T-helper 1 cell treated with Interleukin-12 subunit alpha and Interleukin-12 subunit beta and Interleukin-4 antibody, amounts not matched to agents 30 μg/mL and 1 μg/mL, for 36 hours (primary cell): Measurements from ENCODE around the gene UBL3.

Experiments
- H3K27ac Mint-ChIP-seq: one replicate; pipeline ENCODE4 v1.8.0; 2021; ENCODE audit warnings: mild to moderate bottlenecking, mixed read lengths
- H3K27me3 Mint-ChIP-seq: one replicate; pipeline ENCODE4 v1.8.0; 2021; ENCODE audit warnings: low read depth, mixed read lengths
- H3K36me3 Mint-ChIP-seq: one replicate; pipeline ENCODE4 v1.8.0; 2021; ENCODE audit warnings: low read depth, mixed read lengths
- H3K4me1 Mint-ChIP-seq: one replicate; pipeline ENCODE4 v1.8.0; 2021; ENCODE audit warnings: low read depth, mixed read lengths
- H3K4me3 Mint-ChIP-seq: one replicate; pipeline ENCODE4 v1.8.0; 2021; ENCODE audit warnings: mild to moderate bottlenecking, moderate library complexity, mixed read lengths
- H3K9me3 Mint-ChIP-seq: one replicate; pipeline ENCODE4 v1.8.0; 2021; ENCODE audit warnings: mixed read lengths

Gene UBL3

DNA sequence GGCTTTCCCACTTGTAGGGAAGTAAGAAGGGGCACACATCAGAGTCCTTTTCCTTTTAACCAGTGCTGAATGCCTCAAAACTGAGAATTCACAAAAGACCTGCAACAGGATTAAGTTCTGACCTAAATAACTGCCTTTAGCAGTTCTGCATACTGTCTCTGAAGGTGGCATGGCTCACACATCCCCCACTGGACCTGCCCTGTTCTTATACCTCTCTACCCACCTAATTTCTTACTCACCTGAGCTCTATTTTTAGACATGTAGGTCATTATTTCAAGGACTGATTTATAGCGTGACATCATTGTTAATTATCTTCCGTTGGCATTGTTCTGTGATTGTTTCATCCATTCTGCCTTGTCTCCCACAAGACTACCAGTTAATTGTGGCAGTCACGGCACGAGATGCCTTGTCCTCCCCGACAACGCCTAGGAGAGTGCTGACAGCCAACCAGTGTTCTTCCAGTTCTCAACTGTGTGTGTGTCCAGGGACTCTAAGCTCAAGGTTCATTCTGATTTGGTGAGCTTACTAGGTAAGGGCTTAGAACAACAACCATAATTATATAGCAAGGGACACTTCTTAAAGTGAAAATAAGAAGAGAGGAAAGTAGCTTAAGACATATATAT, 27.1 kb upstream of the UBL3 start:
- H3K27ac Mint-ChIP-seq, result no peak overlapping the region
- H3K4me1 Mint-ChIP-seq, result peaks cover 3% of the 10 kb centered on the region
- H3K9me3 Mint-ChIP-seq, result no peaks in the 10 kb centered on the region
- H3K27me3 Mint-ChIP-seq, result peaks cover 37% of the 10 kb centered on the region
- no peaks in the 10 kb centered on the region for H3K36me3 Mint-ChIP-seq
- H3K4me3 Mint-ChIP-seq, result no peak overlapping the region

DNA sequence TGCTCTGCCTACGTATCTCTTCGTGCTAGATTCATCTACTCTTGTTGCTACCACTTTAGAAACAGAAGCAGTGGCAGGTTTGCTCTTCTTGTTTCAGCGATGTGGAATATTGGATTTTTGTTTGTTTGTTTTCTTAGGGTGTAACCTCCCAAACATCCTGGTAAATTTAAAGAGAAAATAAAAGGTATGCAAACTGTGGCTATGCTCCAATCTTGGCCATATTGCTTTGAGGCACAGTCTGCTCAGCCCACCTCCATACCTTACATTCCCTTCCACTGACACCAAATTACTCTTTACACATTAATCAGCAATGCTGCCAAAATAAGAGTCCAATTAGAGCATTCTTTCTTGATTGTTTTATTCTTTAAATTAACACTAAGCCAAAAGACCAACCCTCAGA, 25.2 kb upstream of the UBL3 start:
- H3K27me3 Mint-ChIP-seq, result peaks cover 44% of the 10 kb centered on the region
- H3K4me1 Mint-ChIP-seq, result no peaks in the 10 kb centered on the region
- H3K36me3 Mint-ChIP-seq, result no peaks in the 10 kb centered on the region
- H3K27ac Mint-ChIP-seq, result no peak overlapping the region
- H3K4me3 Mint-ChIP-seq, result no peak overlapping the region
- H3K9me3 Mint-ChIP-seq, result no peaks in the 10 kb centered on the region

DNA sequence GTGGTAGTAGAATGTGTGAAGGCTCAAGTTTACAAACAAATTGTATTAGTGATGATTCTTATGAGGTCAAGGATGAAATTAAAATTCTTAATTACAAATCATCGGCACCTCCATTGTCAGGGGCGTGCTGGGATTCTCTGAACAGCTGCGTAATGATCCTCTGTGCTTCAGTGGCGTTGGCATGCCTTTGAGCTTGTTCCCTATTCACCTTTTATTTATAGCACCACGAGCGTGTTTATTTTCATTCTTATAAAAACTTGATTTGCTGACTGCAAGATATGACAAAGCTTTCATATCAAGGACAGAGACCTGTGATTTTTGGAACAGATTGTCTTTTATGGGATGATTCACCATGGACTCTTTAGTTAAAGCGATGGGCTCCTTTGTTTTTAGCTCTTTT, 18.2 kb upstream of the UBL3 start:
- no peaks in the 10 kb centered on the region for H3K9me3 Mint-ChIP-seq
- no peak overlapping the region for H3K4me3 Mint-ChIP-seq
- no peaks in the 10 kb centered on the region for H3K36me3 Mint-ChIP-seq
- no peak overlapping the region for H3K27ac Mint-ChIP-seq
- peaks cover 37% of the 10 kb centered on the region for H3K27me3 Mint-ChIP-seq
- H3K4me1 Mint-ChIP-seq, result no peaks in the 10 kb centered on the region

DNA sequence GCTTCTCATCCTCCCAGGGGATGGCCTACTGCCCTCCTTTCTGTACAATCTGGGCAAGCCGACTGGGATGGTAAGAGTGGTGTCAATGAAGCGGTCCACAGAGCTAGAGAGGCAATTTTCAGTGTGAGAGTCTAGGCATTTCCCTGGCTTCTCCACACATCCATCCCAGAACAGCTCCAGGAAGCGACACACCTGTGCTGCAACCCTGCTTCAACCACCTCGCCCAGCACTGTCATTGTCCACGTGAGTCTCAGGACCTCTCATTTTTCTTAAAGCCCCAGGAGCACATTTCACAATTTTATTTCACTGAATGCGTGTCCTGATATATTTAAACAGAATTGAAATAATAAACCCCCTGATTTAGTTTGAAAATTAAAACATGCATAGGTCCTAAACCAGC, 15.5 kb upstream of the UBL3 start:
- Mint-ChIP-seq H3K9me3 (peaks cover 8% of the 10 kb centered on the region), H3K4me3 (no peak overlapping the region), H3K4me1 (no peaks in the 10 kb centered on the region), H3K27ac (no peak overlapping the region), H3K27me3 (peaks cover 33% of the 10 kb centered on the region), H3K36me3 (peaks cover 6% of the 10 kb centered on the region)

DNA sequence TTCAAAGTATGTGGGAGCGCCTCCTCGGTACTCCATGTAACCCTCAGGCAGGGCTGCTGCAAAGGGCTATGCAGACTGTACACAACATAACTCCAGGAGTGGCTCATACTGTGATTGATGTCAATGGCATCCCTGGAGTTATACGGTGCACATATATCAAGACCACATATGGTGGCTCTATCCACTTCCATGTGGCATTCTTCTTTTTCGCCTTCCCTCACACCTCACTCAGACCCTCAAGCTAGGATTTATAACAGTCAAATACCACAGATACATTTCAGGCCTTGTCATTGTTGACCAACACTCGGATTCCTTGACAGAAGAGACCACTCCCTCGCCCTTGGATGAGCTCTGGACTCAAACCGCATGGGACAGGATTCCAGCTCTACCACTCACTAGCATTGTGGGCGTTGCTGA, 11.3 kb upstream of the UBL3 start:
- Mint-ChIP-seq H3K9me3 (peaks cover 8% of the 10 kb centered on the region), H3K4me3 (no peak overlapping the region), H3K4me1 (peaks cover 8% of the 10 kb centered on the region), H3K27ac (no peak overlapping the region), H3K27me3 (peaks cover 26% of the 10 kb centered on the region), H3K36me3 (peaks cover 6% of the 10 kb centered on the region)

DNA sequence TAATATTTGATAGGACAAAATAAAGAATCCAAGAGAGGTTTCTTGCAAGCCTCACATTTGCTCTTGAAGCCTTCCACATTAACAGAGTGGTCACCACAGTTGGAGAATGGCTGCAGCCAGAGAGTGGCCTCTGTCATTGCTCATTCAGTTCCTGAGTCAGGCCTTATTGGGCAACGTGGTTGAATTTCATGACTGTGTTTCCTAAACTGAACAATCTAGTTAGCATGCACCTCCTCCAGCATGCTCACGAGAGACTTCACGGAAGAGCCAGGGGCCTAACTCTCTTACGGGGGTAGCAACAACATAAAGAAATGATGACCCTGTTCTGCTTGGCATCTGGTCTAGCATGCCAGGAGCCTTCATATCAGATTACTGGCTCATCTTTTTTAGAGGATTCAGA, 9.6 kb upstream of the UBL3 start:
- Mint-ChIP-seq H3K27ac (no peak overlapping the region), H3K9me3 (peaks cover 8% of the 10 kb centered on the region), H3K4me1 (peaks cover 16% of the 10 kb centered on the region), H3K27me3 (peaks cover 14% of the 10 kb centered on the region), H3K36me3 (peaks cover 6% of the 10 kb centered on the region), H3K4me3 (no peak overlapping the region)

DNA sequence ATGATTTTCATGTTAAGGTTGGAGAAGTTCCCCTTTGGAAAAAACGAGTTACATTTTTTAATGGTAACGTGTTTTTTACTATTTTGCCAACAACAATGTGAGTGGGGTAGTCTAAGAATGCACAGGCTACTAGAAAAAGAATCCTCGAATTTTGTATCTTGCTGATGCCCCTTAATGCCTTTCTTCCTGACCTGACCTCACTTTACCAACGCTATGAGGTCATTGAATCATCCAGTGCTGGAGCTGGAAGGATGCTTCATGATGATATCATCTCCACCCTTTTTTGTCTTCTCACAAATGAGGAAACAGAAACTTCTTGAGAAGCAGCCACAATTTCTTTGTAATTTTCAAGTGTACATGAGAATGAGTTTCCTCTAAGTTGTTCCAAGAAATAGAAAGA, 8.2 kb upstream of the UBL3 start:
- Mint-ChIP-seq H3K27me3 (peaks cover 6% of the 10 kb centered on the region), H3K27ac (no peak overlapping the region), H3K4me3 (no peak overlapping the region), H3K4me1 (peaks cover 21% of the 10 kb centered on the region), H3K9me3 (peaks cover 8% of the 10 kb centered on the region), H3K36me3 (peaks cover 6% of the 10 kb centered on the region)

DNA sequence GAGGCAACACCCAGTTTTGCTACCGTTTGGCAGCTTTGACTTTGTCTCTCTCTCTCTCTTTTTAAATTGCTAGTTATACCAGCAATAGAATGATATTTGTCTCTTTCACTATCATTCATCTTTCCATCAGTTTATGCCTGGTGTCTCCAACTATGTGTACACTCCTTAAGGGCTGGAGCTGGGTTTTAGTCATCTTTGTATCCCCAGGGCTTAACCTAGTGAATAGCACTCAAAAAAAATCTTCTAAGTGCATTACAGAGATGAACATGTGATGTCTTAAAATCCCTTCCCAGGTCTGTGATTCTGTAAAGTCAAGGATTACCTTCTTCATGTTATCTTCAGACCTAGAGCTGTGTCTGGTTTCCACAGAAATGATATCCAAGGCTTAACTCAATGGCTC, 7.8 kb upstream of the UBL3 start:
- H3K4me1 Mint-ChIP-seq, result peaks cover 24% of the 10 kb centered on the region
- no peak overlapping the region for H3K27ac Mint-ChIP-seq
- H3K9me3 Mint-ChIP-seq, result peaks cover 8% of the 10 kb centered on the region
- H3K27me3 Mint-ChIP-seq, result peaks cover 6% of the 10 kb centered on the region
- H3K36me3 Mint-ChIP-seq, result peaks cover 6% of the 10 kb centered on the region
- H3K4me3 Mint-ChIP-seq, result no peak overlapping the region

DNA sequence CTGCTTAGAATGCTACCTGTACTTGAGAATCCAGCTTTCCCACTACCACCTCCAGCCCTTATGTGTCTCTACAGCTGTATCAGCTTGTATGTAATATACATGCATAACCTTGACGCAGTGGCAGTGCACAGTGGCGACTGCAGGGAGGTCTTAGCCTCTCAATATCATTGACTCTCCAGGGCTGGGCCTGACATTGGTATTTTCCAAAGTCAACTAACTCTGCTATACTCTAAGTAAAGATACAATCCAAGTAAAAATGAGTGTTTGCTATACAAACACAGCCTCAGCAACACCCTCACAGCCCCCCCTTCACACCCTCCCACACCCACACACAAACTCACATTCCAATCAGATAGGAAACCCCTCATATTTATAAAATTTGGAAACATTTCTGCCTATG, 6.7 kb upstream of the UBL3 start:
- H3K4me3 Mint-ChIP-seq, result no peak overlapping the region

DNA sequence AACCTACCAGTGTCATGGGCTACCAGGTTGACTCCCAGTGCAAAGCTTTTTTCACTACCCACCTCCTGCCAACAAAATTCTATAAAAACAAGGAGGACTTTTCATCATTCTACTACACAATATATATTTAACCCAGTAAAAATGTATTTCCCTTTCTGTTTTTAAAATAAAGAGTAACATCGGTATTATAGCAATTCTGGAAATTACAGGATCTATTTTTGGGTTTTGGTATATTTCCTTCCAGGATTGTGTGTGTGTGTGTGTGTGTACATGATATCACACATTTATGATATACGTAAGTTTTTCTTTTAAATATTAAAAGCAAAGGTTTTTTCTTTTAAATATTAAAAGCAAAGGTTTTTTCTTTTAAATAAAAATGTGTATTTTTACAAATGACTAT, 6.0 kb upstream of the UBL3 start:
- peaks cover 2% of the 10 kb centered on the region for H3K36me3 Mint-ChIP-seq
- no peaks in the 10 kb centered on the region for H3K27me3 Mint-ChIP-seq
- H3K27ac Mint-ChIP-seq, result no peak overlapping the region
- peaks cover 30% of the 10 kb centered on the region for H3K4me1 Mint-ChIP-seq
- peaks cover 3% of the 10 kb centered on the region for H3K9me3 Mint-ChIP-seq
- H3K4me3 Mint-ChIP-seq, result no peak overlapping the region

More for the DNA sequence above, 6.7 kb upstream of the UBL3 start:
- no peaks in the 10 kb centered on the region for H3K27me3 Mint-ChIP-seq
- peaks cover 8% of the 10 kb centered on the region for H3K9me3 Mint-ChIP-seq
- H3K36me3 Mint-ChIP-seq, result peaks cover 2% of the 10 kb centered on the region
- H3K27ac Mint-ChIP-seq, result no peak overlapping the region
- peaks cover 30% of the 10 kb centered on the region for H3K4me1 Mint-ChIP-seq

DNA sequence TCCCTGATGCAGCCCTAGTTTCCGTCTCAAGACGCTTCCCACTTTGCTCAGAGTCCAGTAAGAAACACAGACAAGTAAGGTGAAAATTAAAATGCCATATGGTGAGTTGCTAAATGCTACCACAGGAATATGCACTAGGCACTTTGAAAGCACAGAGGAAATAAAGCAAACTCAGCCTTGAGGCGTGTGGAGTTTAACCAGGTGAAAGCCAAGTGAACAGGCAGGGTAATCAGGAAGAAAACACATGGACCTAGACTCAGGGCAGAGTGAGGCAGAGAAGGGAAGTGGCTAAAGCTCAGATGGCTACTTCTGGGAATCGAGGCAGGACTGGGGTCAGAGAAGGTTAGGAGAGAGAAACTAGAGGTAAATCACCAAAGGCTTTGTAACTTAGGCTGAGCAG, 5.4 kb upstream of the UBL3 start:
- Mint-ChIP-seq H3K4me1 (peaks cover 33% of the 10 kb centered on the region), H3K4me3 (no peak overlapping the region), H3K36me3 (no peaks in the 10 kb centered on the region), H3K27me3 (no peaks in the 10 kb centered on the region), H3K27ac (no peak overlapping the region), H3K9me3 (no peaks in the 10 kb centered on the region)

DNA sequence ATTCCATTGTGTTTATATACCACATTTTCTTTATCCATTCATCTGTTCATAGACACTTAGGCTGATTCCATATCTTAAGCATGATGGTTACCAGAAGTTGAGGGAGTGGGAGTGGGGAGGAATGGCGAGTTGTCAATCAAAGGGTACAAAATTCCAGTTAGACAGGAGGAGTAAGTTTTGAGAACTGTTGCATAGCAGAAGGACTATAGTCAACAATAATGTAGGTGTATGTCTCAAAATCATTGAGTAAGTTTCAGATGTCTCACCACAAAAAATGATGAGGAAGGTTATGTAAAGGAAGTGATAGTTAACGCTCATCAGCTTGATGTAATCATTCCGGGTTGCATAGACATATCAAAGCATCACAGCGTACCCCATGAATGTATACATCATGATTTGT, 4.6 kb upstream of the UBL3 start:
- H3K27ac Mint-ChIP-seq, result no peak overlapping the region
- no peaks in the 10 kb centered on the region for H3K27me3 Mint-ChIP-seq
- no peak overlapping the region for H3K4me3 Mint-ChIP-seq
- H3K9me3 Mint-ChIP-seq, result no peaks in the 10 kb centered on the region
- H3K36me3 Mint-ChIP-seq, result no peaks in the 10 kb centered on the region
- peaks cover 33% of the 10 kb centered on the region for H3K4me1 Mint-ChIP-seq

DNA sequence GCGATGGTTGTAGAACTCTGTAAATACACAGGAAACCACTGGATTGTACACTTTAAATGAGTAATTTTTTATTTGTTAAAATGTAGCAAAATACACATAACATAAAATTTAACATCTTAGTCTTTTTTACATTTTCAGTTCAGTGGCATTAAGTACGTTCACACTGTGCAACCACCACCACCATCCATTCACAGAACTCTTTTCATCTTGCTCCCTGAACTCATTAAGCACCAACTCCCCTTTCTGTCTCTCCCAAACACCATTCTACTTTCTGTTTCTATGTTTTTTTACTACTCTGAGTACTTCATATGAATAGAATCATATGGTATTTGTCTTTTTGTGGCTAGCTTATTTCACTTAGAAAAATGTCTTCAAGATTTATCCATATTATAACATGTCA, 2.7 kb upstream of the UBL3 start:
- H3K36me3 Mint-ChIP-seq, result peaks cover 2% of the 10 kb centered on the region
- no peak overlapping the region for H3K4me3 Mint-ChIP-seq
- H3K27me3 Mint-ChIP-seq, result no peaks in the 10 kb centered on the region
- H3K9me3 Mint-ChIP-seq, result no peaks in the 10 kb centered on the region
- no peak overlapping the region for H3K27ac Mint-ChIP-seq
- H3K4me1 Mint-ChIP-seq, result peaks cover 34% of the 10 kb centered on the region

DNA sequence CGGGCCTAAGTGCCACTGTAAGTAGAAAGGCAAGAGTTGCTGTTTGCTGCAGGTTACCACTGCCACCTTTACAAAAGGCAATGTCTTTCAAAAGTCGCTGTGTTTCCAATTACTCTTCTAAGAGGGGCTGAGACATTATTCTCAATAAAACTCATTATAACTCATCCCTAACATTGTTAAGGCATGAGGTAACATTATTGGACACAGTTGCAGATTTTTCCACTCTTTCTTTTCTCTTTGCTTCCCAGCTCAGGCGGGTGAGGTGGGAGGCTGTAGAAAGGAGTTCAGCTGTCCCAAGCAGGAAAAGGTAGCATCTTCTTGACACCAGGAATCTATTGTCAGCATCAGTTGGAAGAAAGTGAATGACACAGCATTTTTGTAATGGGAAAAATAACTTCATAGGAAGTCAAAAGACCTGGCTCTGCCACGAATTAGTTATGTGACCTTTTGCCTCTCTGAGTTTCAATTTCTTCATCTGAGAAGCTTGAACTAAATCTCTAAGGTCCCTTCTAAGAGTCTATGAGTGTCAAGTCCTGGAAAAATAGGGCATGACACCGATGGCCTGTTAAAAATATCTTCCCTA, 2.1 kb upstream of the UBL3 start:
- Mint-ChIP-seq H3K36me3 (peaks cover 4% of the 10 kb centered on the region), H3K9me3 (no peaks in the 10 kb centered on the region), H3K4me1 (peaks cover 35% of the 10 kb centered on the region), H3K27ac (no peak overlapping the region), H3K27me3 (no peaks in the 10 kb centered on the region), H3K4me3 (no peak overlapping the region)

DNA sequence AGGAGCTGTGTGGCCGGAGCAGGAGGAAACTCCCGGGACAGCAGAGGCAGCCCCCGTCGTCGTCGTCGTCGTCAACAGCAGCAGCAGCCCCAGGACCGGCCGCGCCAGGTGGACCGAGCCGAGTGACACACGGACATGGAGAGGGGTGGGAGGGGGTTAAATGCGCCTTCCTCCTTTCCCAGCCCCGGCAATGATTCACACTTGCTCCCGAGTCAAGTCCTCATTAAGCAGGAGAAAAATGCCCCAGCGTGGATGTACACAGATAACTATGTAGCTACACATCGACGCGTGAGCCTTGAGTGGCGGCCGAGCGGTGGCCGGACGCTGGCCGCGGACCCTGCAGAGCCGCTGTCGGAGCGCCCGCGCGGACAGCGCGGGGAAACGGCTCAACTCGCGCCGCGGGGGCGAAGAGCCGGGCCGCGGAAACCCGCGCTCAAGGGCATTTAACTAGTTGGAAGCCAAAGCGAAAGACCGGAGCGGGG, 645 bp downstream of the UBL3 start:
- Mint-ChIP-seq H3K27me3 (no peaks in the 10 kb centered on the region), H3K9me3 (no peaks in the 10 kb centered on the region), H3K27ac (peak overlapping the region; percentile 87), H3K4me3 (peak overlapping the region; percentile 93), H3K4me1 (peaks cover 40% of the 10 kb centered on the region), H3K36me3 (peaks cover 6% of the 10 kb centered on the region)
